Uterus (tissue), 4 donors: Measurements from ENCODE around the gene AGL. TPM values are rescaled to one million over a fixed set of nuclear protein-coding genes. Genes with fewer than 3 reads are reported as not detected.

Source experiments
- DNase-seq, 2 donors: peaks; one replicate each; pipeline ENCODE4 v3.0.0-alpha.2; 2019 to 2020
- H3K27ac ChIP-seq, 2 donors: fragments of 200-600 bp; sonication (generic); 1 replicate in 1 of 2; 2 replicates in 1 of 2; pipeline ENCODE4 v1.5.1; 2016 to 2018
- H3K27me3 ChIP-seq, 2 donors: fragments of 200-600 bp; sonication (generic); one replicate each; pipeline ENCODE4 v1.5.1; 2018 to 2019; ENCODE audit warnings: control low read depth in 1 of 2
- H3K36me3 ChIP-seq, 2 donors: fragments of 200-600 bp; sonication (generic); one replicate each; pipeline ENCODE4 v1.5.1; 2019; ENCODE audit warnings: control low read depth in 1 of 2
- H3K4me1 ChIP-seq, 2 donors: fragments of 200-600 bp; sonication (generic); one replicate each; pipeline ENCODE4 v1.5.1; 2018 to 2019; ENCODE audit warnings: control low read depth in 1 of 2
- H3K4me3 ChIP-seq, 2 donors: fragments of 200-600 bp; sonication (generic); 1 replicate in 1 of 2; 2 replicates in 1 of 2; pipeline ENCODE4 v1.5.1; 2018 to 2019; ENCODE audit warnings: mild to moderate bottlenecking in 1 of 2
- H3K9me3 ChIP-seq, 2 donors: fragments of 200-600 bp; sonication (generic); one replicate each; pipeline ENCODE4 v1.5.1; 2019; ENCODE audit warnings: control low read depth in 1 of 2
- POLR2A ChIP-seq, 2 donors: fragments of 450-650 bp; IDR thresholded peaks; one replicate each; pipeline ENCODE4 v1.6.1; 2016; ENCODE audit warnings: antibody characterized with exemption in 2 of 2, mild to moderate bottlenecking in 1 of 2, moderate library complexity in 1 of 2
- intact Hi-C: fragments of 100-400 bp; cut with DNase I; formaldehyde crosslinking; loops from one replicate; pipeline ENCODE4 v1.15.1; 2023; ENCODE audit warnings: low total_unique reads
- total RNA-seq, 4 donors: library from RNA; depleted of rRNA in 3 of 4; stranded (reverse); fragments of >200 nt in 3 of 4; gene quantifications; one replicate each; pipeline versions ENCODE4 v1.1.0 to v1.2.4, GENCODE V29; 2014 to 2023
- TF ChIP-seq, protein P1 (sequence below), 4 experiments: fragments of 200-600 bp in 2 of 4; fragments of 450-650 bp in 2 of 4; sonication (generic) in 2 of 4; IDR thresholded peaks; one replicate each; pipeline ENCODE4 v1.5.1; 2016 to 2019; ENCODE audit warnings: antibody characterized with exemption in 4 of 4, mild to moderate bottlenecking in 2 of 4, moderate library complexity in 1 of 4
- donor health status: DM: yes; HTN: yes; CAD: no.

AGL gene
- total RNA-seq, 4 donors from 2014 or later: 10.5 to 27.9 (median 14.2) TPM

DNA sequence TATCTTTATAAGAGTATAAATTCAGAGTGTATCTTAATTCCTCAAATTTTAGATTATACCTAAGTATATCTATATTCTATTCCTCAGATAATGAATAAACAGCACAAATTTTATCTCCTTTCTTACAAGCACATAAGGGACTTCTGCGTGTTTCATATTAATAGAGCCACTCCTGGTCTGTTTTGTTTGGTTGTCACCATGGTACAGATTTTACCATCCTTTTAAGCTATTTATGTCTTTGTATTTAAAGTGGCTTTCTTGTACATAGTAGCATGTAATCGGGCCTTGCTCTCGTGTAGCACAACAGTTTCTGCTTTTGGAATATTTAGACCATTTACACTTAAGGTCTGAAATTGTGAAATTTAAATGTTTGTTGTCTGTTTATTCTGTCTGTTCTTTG, 67.1 kb downstream of the AGL start:
- DNase-seq: no peak
- Histone ChIP-seq H3K4me1 (no peaks in the 10 kb centered on the region), H3K4me3 (no peak overlapping the region), H3K9me3 (no peaks in the 10 kb centered on the region), H3K27ac (no peak overlapping the region), H3K36me3 (no peaks in the 10 kb centered on the region), H3K27me3 (no peaks in the 10 kb centered on the region)
- intact Hi-C loops: no loop called here
- TF ChIP-seq, protein P1, sequence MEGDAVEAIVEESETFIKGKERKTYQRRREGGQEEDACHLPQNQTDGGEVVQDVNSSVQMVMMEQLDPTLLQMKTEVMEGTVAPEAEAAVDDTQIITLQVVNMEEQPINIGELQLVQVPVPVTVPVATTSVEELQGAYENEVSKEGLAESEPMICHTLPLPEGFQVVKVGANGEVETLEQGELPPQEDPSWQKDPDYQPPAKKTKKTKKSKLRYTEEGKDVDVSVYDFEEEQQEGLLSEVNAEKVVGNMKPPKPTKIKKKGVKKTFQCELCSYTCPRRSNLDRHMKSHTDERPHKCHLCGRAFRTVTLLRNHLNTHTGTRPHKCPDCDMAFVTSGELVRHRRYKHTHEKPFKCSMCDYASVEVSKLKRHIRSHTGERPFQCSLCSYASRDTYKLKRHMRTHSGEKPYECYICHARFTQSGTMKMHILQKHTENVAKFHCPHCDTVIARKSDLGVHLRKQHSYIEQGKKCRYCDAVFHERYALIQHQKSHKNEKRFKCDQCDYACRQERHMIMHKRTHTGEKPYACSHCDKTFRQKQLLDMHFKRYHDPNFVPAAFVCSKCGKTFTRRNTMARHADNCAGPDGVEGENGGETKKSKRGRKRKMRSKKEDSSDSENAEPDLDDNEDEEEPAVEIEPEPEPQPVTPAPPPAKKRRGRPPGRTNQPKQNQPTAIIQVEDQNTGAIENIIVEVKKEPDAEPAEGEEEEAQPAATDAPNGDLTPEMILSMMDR (IDR thresholded peaks at IDR 0.05): no peak
- TF ChIP-seq POLR2A (IDR thresholded peaks at IDR 0.05): no peak

DNA sequence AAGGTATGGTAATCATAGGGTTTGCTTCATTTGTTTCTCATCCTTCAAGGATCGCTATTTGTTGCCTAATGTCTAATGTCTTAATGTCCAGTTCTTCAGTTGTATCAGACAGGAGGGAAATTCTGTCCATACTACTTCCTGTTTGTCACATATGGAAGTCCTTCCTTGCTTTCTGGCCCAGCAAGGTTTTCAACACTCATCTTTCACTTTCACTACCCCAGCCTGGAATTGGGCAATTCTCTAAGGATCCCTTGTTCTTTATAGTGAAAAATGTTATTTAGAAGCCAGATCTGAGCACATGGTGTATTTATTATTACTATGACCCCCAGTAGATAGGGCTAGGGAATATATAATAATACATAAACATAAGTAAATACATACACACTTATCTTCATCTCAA, 69.1 kb downstream of the AGL start:
- Histone ChIP-seq H3K27ac (no peak overlapping the region), H3K27me3 (no peaks in the 10 kb centered on the region), H3K36me3 (no peaks in the 10 kb centered on the region), H3K9me3 (no peaks in the 10 kb centered on the region), H3K4me3 (no peak overlapping the region), H3K4me1 (no peaks in the 10 kb centered on the region)
- TF ChIP-seq POLR2A (IDR thresholded peaks at IDR 0.05): no peak
- TF ChIP-seq, protein P1 (IDR thresholded peaks at IDR 0.05): no peak
- intact Hi-C loops: no loop called here
- DNase-seq: no peak

DNA sequence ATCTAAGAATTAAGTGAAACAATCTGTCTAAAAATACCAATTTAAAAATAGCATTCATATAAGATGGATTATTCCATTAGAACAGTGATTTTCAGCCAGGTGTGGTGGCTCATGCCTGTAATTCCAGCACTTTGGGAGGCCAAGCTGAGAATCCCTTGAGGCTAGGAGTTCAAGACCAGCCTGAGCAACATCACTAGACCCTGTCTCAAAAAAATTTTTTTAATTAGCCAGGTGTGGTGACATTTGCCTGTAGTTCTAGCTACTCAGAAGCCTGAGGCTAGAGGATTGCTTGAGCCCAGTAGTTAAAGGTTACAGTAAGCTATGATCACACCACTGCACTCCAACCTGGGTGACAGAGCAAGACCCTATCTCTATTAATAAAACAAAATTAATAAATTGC, 84.6 kb downstream of the AGL start:
- intact Hi-C loops: no loop called here
- no peak for DNase-seq
- no peaks in the 10 kb centered on the region for H3K27me3 ChIP-seq
- TF ChIP-seq POLR2A (IDR thresholded peaks at IDR 0.05): no peak
- no peak overlapping the region for H3K27ac ChIP-seq
- H3K4me1 ChIP-seq: no peaks in the 10 kb centered on the region
- no peaks in the 10 kb centered on the region for H3K36me3 ChIP-seq
- H3K9me3 ChIP-seq: no peaks in the 10 kb centered on the region
- no peak overlapping the region for H3K4me3 ChIP-seq

DNA sequence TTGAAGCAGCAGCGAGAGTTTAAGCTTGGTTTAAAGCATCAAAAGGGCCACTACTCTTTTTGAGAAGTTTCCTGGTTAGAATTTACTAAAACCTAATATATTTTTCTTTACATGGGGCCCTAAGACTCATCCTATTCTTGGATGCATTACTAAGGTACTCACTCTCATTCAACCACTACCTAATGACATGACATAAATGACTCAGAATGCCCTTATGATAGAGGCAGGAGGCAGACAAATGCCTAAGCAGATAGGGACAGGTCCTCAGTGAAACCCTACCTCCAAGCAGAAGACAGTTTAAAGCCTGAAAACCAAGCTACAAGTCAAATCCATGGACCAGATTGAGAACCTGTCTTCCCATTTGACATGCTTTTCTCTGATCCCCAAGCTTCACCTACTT, 85.4 kb downstream of the AGL start:
- Histone ChIP-seq H3K27ac (no peak overlapping the region), H3K27me3 (no peaks in the 10 kb centered on the region), H3K9me3 (no peaks in the 10 kb centered on the region), H3K4me3 (no peak overlapping the region), H3K36me3 (no peaks in the 10 kb centered on the region), H3K4me1 (no peaks in the 10 kb centered on the region)
- no peak for TF ChIP-seq POLR2A (IDR thresholded peaks at IDR 0.05)
- TF ChIP-seq, protein P1 (IDR thresholded peaks at IDR 0.05): no peak
- intact Hi-C loops: no loop called here
- no peak for DNase-seq

DNA sequence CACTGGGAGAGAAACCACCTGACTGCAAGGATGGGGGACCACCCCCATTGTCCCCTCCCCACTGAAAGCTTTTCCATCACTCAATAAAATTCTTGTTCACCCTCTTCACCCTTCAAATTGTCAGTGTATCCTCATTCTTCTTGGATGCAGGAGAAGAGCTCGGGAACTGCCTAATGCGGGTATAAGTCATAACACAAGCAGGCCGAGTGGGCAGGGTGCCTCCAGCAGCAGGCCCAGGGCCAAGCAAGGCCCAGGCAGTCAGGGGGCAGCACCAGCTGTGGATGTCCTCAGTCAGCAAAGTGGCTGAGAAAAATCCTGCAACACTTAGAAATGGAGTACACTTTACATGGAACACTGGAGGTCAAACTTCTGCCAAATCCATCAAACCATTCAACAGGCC, 85.9 kb downstream of the AGL start:
- Histone ChIP-seq H3K9me3 (no peaks in the 10 kb centered on the region), H3K4me1 (no peaks in the 10 kb centered on the region), H3K4me3 (no peak overlapping the region), H3K27ac (no peak overlapping the region), H3K36me3 (no peaks in the 10 kb centered on the region), H3K27me3 (no peaks in the 10 kb centered on the region)
- no peak for TF ChIP-seq POLR2A (IDR thresholded peaks at IDR 0.05)
- TF ChIP-seq, protein P1 (IDR thresholded peaks at IDR 0.05): no peak
- intact Hi-C loops: no loop called here
- DNase-seq: no peak

DNA sequence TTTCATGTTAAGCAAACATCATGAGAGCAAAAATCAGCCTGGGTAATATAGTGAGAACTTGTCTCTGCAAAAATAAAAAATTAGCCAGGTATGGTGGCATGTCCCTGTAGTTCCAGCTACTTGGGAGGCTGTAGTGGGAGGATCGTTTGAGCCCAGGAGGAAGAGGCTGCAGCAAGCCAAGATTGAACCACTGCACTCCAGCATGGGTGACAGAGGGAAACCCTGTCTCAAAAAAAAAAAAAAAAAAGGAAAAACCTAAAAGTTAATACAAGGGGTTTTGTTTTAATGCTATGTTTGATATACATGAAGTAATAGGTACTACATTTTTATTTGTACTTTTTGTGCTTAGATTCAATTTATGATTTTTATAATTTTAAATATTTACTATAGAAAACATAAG, 92.6 kb downstream of the AGL start:
- Histone ChIP-seq H3K9me3 (no peaks in the 10 kb centered on the region), H3K27me3 (no peaks in the 10 kb centered on the region), H3K4me3 (no peak overlapping the region), H3K4me1 (no peaks in the 10 kb centered on the region), H3K27ac (no peak overlapping the region), H3K36me3 (no peaks in the 10 kb centered on the region)
- DNase-seq: no peak
- intact Hi-C loops: no loop called here
- TF ChIP-seq POLR2A (IDR thresholded peaks at IDR 0.05): no peak
- TF ChIP-seq, protein P1 (IDR thresholded peaks at IDR 0.05): no peak
